ENCODE data around the gene CRIP1. TPM values are rescaled to one million over a fixed set of nuclear protein-coding genes. Genes with fewer than 3 reads are reported as not detected.

The CRIP1 gene
- total and polyA plus RNA-seq, 2 donors (not counting 3 experiments of a cell fraction or from before 2014, with no cell fraction given), result 3.1 to 8.1 TPM

DNA sequence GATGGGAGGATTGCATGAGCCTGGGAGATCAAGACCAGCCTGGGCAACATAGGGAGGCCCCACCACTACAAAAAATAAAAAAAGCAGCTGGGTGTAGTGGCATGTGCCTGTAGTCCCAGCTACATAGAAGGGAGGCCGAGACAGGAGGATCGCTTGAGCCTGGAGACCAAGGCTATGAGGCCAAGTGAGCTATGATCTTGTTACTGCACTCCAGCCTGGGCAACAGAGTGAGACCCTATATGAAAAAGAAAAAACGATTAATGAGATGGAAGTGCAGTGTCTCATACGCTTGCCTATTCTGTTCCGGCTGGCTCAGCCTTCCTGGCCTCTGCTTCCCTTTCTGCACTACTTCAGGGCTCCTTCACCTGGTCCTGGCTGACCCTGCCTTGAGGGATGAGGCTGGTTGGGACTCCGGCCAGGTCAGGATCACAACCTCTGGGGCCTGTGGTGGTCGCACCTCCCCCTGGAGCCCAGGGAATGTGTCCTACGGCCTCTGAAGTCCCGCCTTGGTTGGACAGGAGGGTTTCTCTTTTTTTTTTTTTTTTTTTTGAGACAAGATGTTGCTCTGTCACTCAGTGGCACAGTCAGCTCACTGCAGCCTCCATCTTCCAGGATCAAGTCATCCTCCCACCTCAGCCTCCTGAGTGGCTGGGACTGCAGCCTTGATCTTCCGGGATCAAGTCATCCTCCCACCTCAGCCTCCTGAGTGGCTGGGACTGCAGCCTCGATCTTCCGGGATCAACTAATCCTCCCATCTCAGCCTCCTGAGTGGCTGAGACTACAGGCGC, 15.0 kb downstream of the CRIP1 start:
- BruUV-seq (replicated peaks), result no TSS peak
- CTCF ChIA-PET, result no interaction called here
- no peak overlapping the region for H3K27ac ChIP-seq (ENCODE audit: insufficient read depth, low read depth, low read length)
- no peak for DNase-seq (ENCODE audit: low read depth, low spot score)
- no peaks in the 10 kb centered on the region for H4K20me1 ChIP-seq (replicated peaks; ENCODE audit: control insufficient read depth, extremely low read depth, insufficient read depth, low read length)
- H3K27me3 ChIP-seq (ENCODE audit: control insufficient read depth in 2 of 2, insufficient read depth in 2 of 2, low read length in 2 of 2), result no peaks in the 10 kb centered on the region
- H3K79me2 ChIP-seq (ENCODE audit: control insufficient read depth, insufficient read depth, low read length), result no peaks in the 10 kb centered on the region
- H3K4me2 ChIP-seq (ENCODE audit: insufficient read depth, low read length), result no peak overlapping the region
- no peak overlapping the region for H3K4me3 ChIP-seq (replicated peaks in 1 of 3; ENCODE audit: insufficient read depth in 1 of 3, low read depth in 1 of 3, low read length in 3 of 3)
- H3K9me3 ChIP-seq (replicated peaks; ENCODE audit: control insufficient read depth, insufficient read depth, low read length), result no peaks in the 10 kb centered on the region
- no peak overlapping the region for H3K9ac ChIP-seq (replicated peaks; ENCODE audit: extremely low read depth, insufficient read depth, low read length)
- H3K4me1 ChIP-seq (ENCODE audit: control insufficient read depth, extremely low read depth, insufficient read depth, low read length), result no peaks in the 10 kb centered on the region
- dilution Hi-C loops (cut with MboI; ENCODE audit: extremely low pct_ligation_motif_present, low sequenced_read_pairs) (no loop called here), intact Hi-C loops (cut with micrococcal nuclease) (no loop called here)
- no peak for TF ChIP-seq GATA2 (IDR thresholded peaks at IDR 0.05; ENCODE audit: insufficient read depth, insufficient read length, low read depth, low read length)
- TF ChIP-seq, protein P1, sequence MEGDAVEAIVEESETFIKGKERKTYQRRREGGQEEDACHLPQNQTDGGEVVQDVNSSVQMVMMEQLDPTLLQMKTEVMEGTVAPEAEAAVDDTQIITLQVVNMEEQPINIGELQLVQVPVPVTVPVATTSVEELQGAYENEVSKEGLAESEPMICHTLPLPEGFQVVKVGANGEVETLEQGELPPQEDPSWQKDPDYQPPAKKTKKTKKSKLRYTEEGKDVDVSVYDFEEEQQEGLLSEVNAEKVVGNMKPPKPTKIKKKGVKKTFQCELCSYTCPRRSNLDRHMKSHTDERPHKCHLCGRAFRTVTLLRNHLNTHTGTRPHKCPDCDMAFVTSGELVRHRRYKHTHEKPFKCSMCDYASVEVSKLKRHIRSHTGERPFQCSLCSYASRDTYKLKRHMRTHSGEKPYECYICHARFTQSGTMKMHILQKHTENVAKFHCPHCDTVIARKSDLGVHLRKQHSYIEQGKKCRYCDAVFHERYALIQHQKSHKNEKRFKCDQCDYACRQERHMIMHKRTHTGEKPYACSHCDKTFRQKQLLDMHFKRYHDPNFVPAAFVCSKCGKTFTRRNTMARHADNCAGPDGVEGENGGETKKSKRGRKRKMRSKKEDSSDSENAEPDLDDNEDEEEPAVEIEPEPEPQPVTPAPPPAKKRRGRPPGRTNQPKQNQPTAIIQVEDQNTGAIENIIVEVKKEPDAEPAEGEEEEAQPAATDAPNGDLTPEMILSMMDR (IDR thresholded peaks at IDR 0.05; ENCODE audit: extremely low read depth in 1 of 2, insufficient read depth in 1 of 2, low read depth in 1 of 2, low read length in 2 of 2), result no peak
- no peak for TF ChIP-seq POLR2AphosphoS5 (IDR thresholded peaks at IDR 0.05; ENCODE audit: insufficient read depth, low read depth, low read length)
- TF ChIP-seq FOS (IDR thresholded peaks at IDR 0.05; ENCODE audit: borderline replicate concordance, insufficient read depth, low read length), result no peak
- no peak for TF ChIP-seq EZH2 (IDR thresholded peaks at IDR 0.05; ENCODE audit: borderline replicate concordance, low read depth, low read length, severe bottlenecking)
- TF ChIP-seq MAX (IDR thresholded peaks at IDR 0.05; ENCODE audit: insufficient read depth, insufficient read length), result no peak
- H2AFZ ChIP-seq (ENCODE audit: low read depth, low read length), result no peak overlapping the region
- POLR2A ChIA-PET, result no interaction called here
- H3K36me3 ChIP-seq (ENCODE audit: control insufficient read depth in 2 of 2, extremely low read depth in 1 of 2, insufficient read depth in 2 of 2, low read length in 2 of 2), result no peaks in the 10 kb centered on the region
- H3K9me1 ChIP-seq (replicated peaks; ENCODE audit: control insufficient read depth, extremely low read depth, insufficient read depth, low read length), result no peaks in the 10 kb centered on the region
- FAIRE-seq, result no peak

Data from endothelial cell of umbilical vein (primary cell).